SH-SY5Y (cell line): ENCODE results near the gene EFCAB5.

Experiments
- GATA2 ChIP-seq: IDR thresholded peaks from 2 replicates; pipeline ENCODE4 v1.6.1; 2011; ENCODE audit warnings: mild to moderate bottlenecking, low read depth, low read length
- GATA3 ChIP-seq: IDR thresholded peaks from 2 replicates; pipeline ENCODE4 v1.6.1; 2011; ENCODE audit warnings: low read depth, mild to moderate bottlenecking, low read length, moderate library complexity

- TF ChIP-seq GATA3: no peak
- TF ChIP-seq GATA2: no peak
Observed at GRCh38 chr17:30101686-30102390, 160.4 kb downstream of the EFCAB5 start.
